Mesenteric fat pad (tissue), 1 donor: ENCODE measurements around the gene LPAR2. TPM values are rescaled to one million over a fixed set of nuclear protein-coding genes. Genes with fewer than 3 reads are reported as not detected.

ENCODE experiments used
- total RNA-seq: library from RNA; stranded (reverse); fragmentation: NEBNext Ultra II Directional; extraction: Animal tissue kit (Norgen Biotek cat#: 25700); gene quantifications from one replicate; pipeline ENCODE4 v1.2.1, GENCODE V29; 2021
- donor health status: DM: yes; HTN: yes; CAD: no.

The LPAR2 gene
- total RNA-seq, 1 donor from 2014 or later: 5.8 TPM

Other genes starting within 250 kb of the LPAR2 start
- gene GATAD2A, start 222.5 kb downstream of the LPAR2 start, total RNA-seq: 98.9 TPM
- 0.74 TPM for gene TSSK6, start 112.7 kb downstream of the LPAR2 start, total RNA-seq
- gene NDUFA13, start 112.0 kb downstream of the LPAR2 start, total RNA-seq: 295 TPM
- gene YJEFN3, start 99.3 kb downstream of the LPAR2 start, total RNA-seq: 3.1 TPM
- 2.2 TPM for gene CILP2, start 90.0 kb downstream of the LPAR2 start, total RNA-seq
- 2.0 TPM for gene PBX4, start 9.5 kb downstream of the LPAR2 start, total RNA-seq
- gene GMIP, start 15.4 kb upstream of the LPAR2 start, total RNA-seq: 21.3 TPM
- gene ATP13A1, start 35.5 kb upstream of the LPAR2 start, total RNA-seq: 38.4 TPM
- 7.3 TPM for gene ZNF101, start 40.6 kb upstream of the LPAR2 start, total RNA-seq
- gene ZNF14, start 104.9 kb upstream of the LPAR2 start, total RNA-seq: 3.1 TPM
- 16.4 TPM for gene ZNF506, start 193.5 kb upstream of the LPAR2 start, total RNA-seq
- gene ZNF253, start 237.7 kb upstream of the LPAR2 start, total RNA-seq: 6.5 TPM